HG02642 (cell line): ENCODE measurements around the gene PRR12.

Experiments used
- ATAC-seq: cut with Tn5 transposase; IDR thresholded peaks from one replicate; pipeline ENCODE4 v1.9.1; 2021; ENCODE audit warnings: mild to moderate bottlenecking; ENCODE audit not compliant: unreplicated experiment, poor library complexity

The PRR12 gene

DNA sequence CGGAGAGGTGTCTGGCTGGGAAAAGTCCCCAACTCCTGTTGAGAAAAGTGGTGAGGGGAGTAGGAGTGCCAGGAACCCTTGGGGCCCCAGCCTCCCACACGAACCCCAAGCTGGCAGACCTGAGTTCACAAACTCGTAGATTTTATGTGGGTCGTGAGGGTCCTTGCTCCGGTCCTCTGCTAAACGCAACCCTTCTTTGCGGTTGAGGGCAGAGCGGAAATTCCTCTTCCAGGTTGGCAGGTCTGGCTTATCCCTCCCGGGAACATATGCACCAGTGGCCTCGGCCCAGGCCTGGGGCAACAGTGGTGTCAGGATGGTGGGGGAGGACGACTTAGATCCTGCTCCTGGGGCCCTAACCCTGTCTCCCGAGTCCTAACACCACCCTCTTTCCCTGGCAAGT is 72.2 kb downstream of the PRR12 start:
- ATAC-seq = no peak

DNA sequence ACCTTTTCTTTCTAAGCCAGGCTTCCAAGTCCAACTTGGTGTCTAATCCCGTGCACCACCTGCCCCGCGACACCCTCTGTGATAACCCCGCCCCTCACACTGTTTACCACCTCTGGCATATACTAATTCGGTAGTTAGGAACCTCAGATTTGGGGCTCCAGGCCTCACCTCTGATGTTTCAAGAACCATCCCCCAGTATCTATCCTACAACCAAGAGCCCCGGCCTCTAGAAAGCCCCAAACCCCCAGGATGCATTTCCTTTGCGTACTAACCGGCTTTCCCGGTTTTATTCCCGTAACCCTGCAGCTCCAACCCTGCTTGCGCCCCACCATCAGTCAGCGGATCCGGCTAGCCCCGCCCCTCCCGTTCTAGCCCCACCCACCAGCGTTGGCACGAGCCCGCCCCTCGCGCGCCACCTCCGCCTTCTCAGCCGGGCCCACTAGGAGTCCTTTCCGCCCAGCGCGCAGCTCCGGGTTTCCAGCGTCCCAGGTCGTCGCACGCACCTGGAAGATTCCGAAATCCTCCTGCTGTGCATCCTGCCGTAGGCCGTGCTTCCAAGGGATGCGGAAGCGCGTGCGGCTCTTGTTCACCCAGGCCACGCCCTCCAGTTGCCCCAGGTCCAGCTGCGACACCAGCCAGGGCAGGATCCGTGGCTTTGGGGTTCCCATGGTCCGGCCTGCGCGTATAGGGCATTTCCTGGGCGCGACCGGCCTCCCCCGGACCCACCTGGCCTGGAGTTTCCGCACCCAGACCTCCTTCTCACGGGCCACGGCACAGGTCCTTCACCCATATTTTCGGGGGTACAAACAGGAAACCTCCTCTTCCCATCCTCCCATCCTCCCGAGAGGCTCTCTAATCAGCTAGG is 73.4 kb downstream of the PRR12 start:
- peak; percentile 44 for ATAC-seq

DNA sequence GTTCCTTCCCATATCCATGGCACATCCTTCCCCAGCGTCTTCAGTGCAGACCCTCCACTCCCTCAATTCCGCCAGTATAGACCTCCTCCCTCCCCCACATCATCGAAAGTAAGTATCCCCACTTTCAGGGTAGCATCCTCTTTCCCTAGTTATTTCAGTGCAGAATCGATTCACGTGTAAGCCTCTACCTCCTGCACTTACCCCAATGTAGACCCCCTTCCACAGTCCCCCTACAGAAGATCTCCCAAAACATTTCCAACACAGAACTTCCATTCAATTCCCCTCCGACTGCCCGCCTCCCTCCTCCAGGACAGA is 74.0 kb downstream of the PRR12 start:
- no peak for ATAC-seq

DNA sequence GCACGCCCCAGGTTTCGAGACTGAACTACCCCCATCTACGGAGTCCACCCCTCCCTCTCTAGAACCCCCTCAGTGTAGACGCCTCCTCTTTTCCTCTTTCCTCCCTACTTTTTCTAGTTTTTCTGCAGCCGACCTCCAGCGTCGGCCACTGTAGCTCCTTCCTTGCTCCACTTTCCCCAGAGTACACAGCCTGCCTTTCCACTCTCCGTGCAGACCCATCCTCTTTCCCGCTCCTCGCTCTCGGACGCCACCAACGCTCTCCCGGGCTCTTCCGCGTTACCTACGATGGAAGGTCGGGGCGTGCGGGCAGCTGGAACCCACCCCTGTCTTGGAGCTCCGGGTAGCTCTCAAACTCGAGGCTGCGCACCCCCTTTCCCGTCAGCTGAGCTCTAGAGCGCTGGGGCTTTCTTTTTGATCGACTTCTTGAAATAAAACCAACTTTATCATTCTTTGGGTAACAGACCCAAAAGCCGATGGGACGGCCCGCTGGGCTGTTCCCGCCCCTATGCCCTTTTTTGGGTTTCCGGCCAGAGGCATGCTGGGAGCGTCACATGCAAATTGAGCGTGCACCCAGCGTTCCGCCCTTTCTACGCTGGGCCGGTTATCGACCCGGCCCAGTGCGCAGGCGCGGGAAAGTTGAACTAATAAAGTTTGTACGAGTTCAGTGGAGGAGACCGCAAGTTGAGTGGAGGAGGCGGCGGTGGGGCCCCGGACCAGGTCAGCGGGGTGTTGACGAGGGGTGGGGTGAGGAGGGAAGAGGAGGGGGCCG is 74.6 kb downstream of the PRR12 start, which contains the start of the genes BCL2L12 and IRF3:
TSS of gene BCL2L12 (plus strand) at position 583 of the 769 bp plus-strand sequence. CDS start 760 bp downstream, outside the sequence.
TSS of gene IRF3 (minus strand) at position 507 of the 769 bp plus-strand sequence. CDS start 1,019 bp downstream, outside the sequence.
- peak; percentile 81 for ATAC-seq

DNA sequence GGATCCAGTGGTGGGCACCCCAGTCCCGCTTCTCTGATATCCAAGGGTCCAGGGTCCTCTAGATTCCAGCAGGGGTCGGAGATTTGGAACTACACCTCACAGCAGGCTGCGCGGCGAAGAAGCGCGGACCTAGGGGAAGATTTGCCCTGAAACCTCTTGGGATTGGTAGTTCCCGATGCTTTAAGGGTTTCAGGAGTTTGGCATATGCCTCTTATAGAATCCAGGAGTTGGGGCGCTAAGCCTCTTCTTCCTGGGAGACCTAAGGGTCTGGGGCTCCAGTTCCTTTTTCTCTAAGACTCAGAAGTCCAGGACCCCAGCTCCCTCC is 75.1 kb downstream of the PRR12 start:
- no peak for ATAC-seq

DNA sequence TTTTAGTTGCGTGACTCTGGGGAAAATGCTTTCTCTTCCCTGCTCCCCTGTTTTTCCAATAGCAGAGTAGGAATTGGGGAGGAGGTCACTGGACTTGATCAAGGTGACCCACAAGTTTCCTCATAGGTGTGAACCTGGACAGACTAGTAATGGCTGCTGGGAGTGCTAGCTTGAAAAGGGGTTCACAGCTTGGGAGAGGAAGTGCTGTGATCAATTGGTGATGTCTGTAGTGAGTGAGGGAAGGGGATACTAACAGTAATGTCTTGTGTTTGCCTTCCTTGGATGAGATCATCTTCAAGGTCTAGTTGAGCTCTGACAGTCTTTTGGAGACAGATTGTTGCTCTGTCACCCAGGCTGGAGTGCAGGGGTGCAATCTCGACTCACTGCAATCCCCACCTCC is 76.5 kb downstream of the PRR12 start:
- ATAC-seq = no peak

DNA sequence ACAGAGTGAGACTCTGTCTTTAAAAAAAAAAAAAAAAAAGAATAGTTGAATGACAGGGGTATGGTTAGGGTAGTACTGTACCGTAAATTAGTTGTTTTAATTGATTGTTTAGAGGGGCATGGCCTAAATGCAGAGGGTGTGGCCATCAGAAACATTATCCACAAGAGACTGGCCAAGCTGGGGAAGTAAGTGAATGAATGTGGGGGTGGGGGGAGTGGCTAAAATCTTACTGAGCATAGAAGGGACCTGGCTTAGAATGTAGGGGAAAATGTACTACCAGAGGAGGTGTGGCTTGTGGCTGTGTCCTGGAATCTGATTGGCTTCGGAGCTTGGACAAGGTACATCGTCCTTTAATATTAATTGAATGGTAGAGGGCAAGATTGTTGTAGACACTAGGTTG is 78.5 kb downstream of the PRR12 start:
- ATAC-seq = no peak

DNA sequence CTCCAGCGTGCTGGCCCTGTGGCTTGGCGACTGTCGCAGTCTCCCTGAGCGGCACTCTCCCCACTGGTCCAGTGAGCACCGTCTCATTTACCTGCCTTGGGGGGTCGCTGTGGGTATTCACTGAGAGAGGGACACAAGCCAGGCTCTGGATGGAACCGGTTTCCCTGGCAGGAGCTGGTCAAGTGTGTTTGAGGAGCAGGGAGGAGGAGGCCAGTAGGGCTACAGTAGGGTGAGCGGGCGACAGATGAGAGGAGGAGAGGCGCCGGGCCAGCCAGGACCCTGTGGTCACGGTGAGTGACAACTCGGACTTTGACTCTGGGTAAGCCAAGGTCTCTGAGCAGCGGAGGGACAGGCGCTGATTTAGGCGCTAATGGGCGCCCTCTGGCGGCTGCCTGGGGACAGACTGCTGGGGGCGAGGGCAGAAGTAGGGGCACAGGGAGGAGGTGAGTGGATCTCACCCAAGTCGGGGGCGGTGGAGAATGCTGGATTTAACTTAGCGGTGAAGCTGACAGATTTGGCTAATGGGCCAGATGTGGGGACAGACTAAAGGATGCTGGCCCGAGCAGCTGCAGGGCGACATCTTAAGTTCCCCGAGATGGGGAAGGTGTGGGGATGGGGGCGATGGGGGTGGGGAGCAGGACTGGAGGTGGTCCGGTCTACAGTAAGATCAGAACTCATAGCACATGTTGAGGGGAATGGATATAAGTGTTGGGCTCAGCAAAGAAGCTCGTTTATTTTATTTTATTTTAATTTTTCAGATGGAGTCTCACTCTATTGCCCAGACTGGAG is 81.3 kb downstream of the PRR12 start:
- no peak for ATAC-seq
